Endothelial cell of hepatic sinusoid (primary cell): Measurements from ENCODE around the gene MCAM.

Experiments
- in situ Hi-C: cut with HindIII; loops from 2 replicates; pipeline ENCODE4 v1.10.0; 2017; ENCODE audit warnings: low sequenced_read_pairs

The MCAM gene, protein sequence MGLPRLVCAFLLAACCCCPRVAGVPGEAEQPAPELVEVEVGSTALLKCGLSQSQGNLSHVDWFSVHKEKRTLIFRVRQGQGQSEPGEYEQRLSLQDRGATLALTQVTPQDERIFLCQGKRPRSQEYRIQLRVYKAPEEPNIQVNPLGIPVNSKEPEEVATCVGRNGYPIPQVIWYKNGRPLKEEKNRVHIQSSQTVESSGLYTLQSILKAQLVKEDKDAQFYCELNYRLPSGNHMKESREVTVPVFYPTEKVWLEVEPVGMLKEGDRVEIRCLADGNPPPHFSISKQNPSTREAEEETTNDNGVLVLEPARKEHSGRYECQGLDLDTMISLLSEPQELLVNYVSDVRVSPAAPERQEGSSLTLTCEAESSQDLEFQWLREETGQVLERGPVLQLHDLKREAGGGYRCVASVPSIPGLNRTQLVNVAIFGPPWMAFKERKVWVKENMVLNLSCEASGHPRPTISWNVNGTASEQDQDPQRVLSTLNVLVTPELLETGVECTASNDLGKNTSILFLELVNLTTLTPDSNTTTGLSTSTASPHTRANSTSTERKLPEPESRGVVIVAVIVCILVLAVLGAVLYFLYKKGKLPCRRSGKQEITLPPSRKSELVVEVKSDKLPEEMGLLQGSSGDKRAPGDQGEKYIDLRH

DNA sequence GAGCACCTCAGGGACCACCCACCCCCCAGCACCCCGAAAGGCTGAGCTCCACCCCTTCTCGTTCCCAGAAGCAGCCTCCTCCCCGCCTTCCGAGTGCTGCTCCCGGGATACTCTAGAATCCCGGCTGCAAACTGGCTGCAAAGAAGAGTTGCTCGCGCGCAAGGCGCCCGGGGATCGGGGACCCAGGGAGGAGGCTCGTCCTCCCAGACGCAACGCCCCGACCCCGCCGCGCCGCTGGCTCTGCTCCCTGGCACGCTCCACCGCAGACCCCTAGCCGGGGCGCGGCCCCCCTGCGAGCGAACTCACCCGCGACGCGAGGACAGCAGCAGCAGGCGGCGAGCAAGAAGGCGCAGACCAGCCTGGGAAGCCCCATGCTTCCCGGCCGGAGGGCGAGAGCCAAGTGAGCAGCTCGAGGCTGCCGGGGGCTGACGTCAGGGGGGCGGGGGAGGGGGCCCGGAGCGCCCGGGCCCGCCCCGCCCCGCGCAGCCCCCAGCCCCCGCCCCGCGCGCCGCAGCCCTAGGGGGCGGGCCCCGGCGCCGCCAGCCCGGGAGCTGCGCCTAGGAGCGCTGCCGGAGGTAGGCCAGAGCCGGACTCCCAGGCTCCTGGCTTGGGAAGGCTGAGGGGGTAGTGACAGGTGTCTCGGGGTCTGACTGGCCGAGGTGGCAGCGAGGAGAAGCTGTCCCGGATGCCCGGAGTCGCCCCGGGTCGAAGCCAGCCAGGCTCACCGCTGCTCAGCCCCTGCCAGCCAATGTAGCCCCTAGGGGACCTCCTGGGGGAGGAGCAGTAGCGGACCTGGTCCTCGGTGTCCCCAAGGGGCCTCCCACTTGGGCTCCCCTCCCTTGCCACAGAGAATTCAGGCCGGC is at the start of gene MCAM:
Gene MCAM, minus strand, starts transcription at position 402 of the 863 bp plus-strand sequence. Its CDS starts 29 bp downstream, at position 373.
- in situ Hi-C loops, result no loop called here

DNA sequence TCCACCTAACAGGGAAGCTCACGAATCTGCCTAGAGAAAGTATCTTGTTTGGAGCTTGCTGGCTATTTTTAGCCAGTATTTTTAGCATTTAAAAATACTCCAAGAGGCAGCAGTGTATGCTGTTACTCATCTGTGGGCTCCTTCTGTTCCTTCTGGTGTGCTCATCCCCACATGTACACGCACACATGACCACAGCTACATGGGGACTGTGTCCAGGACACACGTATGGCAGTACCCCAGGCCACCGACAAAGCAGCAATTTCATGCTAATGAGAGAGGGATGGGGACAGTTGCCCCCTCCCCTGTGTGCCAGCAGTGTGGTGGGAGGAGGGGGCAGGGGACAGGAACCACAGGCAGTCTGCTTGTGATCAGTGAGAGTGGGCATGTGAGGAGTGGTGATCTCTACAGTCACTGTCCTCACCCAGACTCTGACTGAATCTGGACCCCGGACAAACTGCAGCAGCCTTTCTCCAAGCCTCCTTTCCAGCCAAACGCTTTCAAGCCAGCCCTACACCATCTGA is 48.2 kb upstream of the MCAM start:
- in situ Hi-C loops, result loop anchor here (10.0 to 25.0 kb wide), 2 partner anchors 60 to 247 kb away; partner anchors contain the start of gene THY1

DNA sequence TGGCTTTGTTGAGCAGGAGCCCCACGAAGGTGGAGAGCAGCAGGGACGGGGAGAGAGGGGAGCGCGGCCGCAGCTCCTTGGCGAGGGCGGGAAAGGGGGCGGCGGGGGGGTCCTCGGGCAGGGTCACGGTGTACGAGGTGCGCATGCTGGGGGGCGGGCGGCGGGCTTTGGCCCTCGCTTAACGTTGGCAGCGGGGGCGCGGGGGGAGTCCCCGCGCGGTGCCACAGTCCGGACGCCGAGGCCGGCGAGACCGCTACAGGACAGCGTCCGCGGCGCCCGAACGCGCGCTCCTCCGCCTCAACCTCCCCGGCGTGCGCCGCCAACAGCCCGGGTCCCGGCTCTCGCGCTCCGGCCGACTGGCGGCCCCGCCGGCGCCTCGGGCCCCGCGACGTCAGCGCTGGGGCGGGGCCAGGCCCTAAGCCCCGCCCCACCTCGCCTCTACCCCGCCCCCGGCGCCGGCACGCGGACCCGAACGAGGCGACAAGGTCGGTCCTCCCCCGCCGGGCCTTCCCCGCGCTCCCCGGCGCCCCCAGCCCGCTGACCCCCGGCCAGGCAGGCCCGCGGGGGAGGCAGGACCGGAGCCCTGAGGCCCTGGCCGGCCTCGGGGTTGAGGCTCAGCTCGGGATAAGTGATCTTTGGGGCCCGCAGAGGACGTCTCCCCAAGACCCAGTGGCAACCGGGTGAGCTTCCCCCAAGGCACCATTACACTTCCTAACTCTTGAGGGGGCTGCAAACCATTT is 47.1 kb upstream of the MCAM start:
- in situ Hi-C loops, result loop anchor here (5.0 to 25.0 kb wide), 3 partner anchors 61 to 248 kb away; partner anchors contain the start of gene THY1

DNA sequence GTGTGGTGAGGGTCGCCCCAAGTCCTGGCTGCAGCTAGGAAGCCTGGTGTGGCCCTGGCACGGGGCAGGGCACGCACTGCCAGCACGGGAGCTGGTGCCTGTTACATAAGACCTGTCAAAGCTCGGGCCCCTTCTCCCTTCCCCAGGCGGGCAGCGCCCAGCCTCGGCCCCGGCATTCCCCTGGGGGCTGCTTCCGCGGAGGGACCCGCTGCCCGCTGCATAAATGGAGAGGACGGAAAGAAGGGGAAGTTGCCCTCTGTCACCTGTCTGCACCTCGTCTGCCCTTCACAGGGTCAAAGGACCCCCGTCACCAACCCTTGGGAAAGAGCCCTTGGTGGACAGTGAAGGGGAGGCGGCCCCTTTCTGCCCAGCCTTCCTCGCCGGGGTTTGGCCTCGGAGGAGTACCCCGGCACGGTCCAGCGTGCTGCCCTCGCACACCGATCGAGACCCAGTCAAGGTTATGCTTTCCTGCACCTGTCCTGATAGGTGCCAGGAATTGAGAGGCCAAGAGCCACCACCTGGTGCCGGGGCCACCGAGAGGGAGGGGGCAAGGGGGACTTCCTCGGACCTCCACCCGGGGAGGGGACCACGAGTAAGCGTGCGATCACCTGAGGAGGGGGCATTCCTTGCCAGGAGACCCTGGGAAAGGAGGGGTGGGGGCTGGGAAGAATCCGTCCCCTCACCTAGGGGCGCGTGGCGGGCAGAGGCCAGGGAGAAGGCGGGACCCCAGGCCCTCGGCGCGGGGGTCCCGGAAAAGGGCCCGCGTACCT is 46.3 kb upstream of the MCAM start:
- in situ Hi-C loops, result loop anchor here (5.0 to 25.0 kb wide), 3 partner anchors 62 to 249 kb away; partner anchors contain the start of gene THY1

DNA sequence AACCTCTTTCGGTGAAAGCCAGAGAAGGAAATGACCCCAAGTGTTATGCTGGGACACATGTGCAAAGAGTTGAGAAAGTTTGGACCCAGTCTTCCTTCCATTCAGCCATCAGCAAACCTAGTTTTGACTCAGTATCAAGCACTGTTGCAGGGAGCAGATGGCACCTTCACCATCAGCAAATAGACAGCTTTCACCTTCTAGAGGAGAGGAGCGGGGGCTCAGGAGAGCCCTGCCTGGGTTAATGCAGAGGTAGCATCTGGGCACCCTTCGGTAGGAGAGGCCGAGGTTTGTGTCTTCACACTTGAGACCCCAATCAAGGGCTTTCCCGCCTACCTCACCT is 45.8 kb upstream of the MCAM start:
- in situ Hi-C loops, result loop anchor here (5.0 to 25.0 kb wide), 3 partner anchors 62 to 250 kb away; partner anchors contain the start of gene THY1

DNA sequence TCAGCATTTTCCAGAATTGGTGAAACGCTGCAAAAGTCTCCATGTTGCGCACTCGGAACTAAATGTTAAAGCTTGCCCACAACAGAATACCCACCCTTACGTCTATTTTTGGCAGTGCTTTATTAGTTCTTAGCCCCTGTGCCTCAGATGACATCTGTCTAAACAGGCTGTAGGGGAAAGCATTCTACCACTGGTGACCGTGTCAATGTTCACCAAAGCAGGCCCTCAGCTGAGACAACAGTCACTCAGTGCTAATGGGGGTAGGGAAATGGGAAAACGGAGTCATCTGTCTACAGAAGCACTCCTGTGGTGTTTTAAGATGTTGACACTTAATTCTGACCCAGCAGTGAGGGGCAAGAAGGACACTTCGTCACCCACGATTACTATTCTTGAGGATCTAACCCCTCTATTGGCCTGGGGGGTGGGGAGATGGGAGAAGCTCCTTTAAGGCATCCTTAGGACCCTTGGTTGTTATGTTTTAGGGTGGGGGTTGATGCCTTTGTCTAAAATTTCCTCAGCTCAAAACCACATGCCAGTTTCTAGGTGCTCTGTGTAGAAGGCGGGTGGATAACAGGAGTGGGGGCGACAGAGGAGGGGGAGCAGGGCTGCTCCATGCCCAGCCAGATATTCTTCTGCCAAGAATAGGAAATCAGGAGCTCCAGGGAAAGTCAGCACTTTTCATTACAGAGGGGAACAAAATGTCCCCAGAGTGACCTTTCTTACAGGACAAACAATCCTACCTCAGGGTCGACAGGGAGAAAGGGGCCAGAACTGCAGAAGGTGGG is 45.2 kb upstream of the MCAM start:
- in situ Hi-C loops, result loop anchor here (5.0 to 25.0 kb wide), 3 partner anchors 63 to 250 kb away; partner anchors contain the start of gene THY1

DNA sequence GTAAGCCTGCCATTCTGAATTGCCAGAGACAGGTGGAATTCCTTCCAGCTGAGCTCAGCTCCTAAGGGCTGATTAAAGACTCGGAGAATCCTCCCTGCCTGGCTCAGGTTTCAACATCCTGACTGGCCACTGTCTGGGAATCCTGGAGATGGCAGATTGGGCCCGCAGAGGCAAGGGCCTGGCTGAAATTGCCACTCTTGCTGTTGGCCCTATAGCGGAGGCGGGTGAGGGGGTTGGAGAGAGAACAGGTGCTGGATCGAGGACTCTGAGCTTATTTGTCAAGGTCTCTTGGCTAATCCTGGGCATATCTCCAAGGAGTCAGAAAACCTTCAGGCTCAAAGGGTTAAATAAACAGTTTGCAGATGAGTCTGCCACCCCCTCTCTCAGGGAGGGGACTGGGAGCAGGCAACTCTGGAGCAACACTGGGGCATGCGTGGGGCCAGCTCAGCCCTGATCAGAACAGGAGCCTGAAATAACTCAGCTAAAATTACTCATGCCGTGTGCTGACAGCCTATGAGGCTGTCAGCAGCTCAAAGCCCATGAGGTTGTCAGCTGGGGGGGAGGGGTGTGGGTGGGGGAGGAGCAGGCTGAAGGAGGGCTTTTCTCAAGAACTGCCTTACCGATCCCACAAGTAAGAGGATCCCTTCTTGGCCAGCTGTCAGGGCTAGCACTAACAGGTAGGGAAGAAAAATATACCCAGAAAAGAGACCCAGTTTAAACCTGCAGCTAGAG is 44.3 kb upstream of the MCAM start:
- in situ Hi-C loops, result loop anchor here (5.0 to 25.0 kb wide), 3 partner anchors 64 to 251 kb away; partner anchors contain the start of gene THY1

DNA sequence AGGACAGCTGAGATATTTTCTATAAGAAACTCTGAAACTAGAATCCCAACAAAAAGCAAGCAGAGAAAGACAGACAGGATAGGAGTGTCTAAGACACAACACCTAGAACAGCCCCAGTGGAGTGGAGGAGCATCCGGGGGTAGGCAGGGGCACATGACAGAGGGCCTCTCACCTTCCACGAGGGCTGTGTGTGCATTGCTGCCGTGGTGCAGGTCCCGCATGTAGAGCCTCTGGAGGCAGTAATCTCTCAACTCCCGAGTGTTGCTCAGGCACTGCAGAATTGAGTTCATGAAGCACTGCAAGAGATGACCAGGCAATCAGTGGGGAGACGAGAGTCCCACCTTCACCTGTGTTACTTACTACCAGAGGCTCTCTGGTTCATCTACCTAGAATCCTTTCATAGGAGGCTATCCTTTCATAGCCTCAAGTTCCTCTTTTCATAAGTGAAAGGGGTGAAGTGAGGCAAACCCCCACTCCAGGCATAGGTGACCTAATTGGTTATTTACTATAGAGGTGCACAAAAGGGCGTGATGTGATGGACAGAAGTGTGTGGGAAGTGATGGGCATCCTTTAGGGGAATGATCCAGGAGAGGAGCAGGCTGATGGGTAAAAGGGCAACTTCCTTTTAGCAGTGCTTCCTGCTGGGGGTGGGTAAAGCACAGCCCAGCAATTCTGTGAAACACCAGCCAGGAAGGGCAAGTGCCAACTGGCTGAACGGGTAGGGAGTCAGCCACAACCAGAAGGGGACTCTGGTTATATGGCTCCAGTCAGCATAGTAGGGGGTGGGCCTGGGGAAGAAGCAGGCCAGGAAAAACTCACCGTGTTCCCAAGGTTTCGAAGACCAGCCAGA is 42.7 kb upstream of the MCAM start:
- in situ Hi-C loops, result loop anchor here (5.0 to 25.0 kb wide), 3 partner anchors 65 to 253 kb away; partner anchors contain the start of gene THY1

DNA sequence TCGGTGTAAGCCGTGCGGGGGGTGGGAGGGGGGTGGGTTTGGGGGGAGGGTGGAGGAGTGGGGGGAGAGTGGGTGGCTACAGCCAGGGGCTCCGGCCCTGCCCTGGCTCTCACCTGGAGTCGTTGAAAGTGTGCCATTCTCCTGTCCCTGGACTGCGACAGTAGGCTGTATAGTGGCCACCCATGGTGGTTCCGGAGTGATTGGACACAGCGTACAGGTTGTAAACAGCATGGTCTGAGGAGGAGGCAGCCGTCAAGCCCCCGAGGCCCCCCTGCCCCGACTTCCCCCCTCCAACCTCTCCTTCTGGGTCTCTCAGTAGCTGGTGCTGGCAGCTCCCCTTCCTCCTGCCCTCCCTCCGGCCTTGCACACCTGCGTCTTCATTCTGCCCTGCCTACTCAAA is 40.1 kb upstream of the MCAM start:
- in situ Hi-C loops, result loop anchor here (25.0 kb wide), 1 partner anchor 255 kb away; no protein-coding TSS in a partner anchor

DNA sequence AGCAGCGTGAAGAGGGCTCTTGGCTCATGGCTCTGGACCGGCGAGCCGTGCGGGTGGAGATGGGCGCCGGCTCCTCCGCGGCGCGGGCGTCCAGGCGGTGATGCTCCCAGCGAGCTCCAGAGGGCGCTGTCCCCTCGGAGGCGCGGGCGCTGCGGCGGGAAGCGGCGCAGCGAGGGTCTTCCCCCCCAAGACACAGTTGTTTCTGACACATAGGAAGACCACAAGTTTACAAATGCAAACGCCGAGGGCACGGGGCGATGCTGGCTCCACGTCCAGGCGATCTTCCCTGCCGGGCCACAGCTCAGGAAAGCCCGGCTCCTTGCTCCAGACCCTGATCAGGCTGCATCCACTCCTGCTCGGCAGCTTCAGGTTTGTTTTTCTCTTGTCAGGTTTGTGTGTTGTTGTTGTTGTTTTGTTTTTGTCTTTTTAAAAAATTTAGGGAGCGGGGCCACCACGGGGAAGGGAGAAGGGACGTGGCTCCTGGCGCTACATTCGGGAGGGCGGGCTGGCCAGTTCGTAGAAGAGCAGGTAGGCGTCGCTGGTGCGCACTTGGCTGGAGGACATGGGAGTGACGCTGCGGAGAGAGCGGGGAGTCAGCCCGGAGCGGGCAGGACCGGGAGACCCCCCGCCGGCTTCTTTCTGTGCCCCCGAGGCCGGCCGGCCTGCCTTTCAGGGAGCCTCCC is 39.6 kb upstream of the MCAM start:
- in situ Hi-C loops, result loop anchor here (25.0 kb wide), 1 partner anchor 256 kb away; no protein-coding TSS in a partner anchor

DNA sequence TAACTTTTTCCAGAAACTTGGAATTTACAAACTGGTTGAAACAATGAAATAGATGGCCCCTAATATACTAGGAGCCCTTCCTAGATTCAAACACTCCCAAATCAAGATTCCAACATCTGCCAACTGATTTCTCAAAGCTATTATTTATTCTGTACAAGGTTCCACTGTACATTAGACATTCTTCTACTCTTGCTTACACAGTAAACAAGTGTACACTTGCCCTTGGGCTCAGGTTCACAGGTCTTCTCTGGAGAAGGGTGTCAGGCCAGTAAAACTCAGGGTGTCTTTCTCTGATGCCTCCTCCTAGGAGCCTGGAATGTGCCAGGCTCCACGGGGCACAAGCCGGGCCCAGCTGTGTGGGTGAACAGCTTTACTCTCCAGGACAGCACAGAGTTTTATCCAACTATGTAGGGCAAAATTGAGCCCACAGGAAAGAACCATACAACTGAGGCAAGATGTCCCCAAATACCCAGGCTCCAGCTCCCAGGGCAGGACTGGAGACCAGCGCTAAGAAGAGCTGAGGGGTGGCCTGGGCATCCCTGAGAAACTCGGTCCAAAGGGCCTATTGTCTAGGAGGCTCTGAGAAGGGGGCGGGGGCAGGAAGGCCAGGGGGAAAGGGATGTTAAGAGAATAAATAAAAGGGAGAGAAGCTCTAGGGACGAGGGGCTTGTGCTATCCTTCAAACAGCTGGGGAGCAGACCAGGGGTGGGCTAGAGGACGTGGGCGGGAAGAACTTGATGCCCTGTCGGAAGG is 38.3 kb upstream of the MCAM start:
- in situ Hi-C loops, result loop anchor here (25.0 kb wide), 1 partner anchor 257 kb away; no protein-coding TSS in a partner anchor

DNA sequence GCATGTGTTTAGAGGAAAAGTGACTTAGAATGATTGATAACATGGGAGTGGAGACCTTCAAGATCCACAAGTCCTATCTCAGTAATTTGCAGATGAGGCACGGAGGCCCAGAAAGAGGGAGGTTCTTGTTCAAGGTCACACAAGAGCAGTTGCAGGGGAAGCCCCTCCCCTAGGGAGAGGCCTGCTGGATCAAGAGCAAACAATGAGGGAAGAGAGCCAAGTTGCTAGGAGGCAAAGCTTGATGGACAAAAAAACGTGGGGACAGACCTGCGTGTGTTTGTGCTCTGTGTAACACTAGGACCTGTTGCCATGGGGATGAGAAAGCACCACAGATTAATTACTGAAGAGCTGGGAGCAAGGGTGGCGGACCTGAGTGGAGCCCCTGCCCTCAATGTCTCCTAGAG is 35.9 kb upstream of the MCAM start:
- in situ Hi-C loops, result loop anchor here (25.0 kb wide), 1 partner anchor 259 kb away; no protein-coding TSS in a partner anchor

DNA sequence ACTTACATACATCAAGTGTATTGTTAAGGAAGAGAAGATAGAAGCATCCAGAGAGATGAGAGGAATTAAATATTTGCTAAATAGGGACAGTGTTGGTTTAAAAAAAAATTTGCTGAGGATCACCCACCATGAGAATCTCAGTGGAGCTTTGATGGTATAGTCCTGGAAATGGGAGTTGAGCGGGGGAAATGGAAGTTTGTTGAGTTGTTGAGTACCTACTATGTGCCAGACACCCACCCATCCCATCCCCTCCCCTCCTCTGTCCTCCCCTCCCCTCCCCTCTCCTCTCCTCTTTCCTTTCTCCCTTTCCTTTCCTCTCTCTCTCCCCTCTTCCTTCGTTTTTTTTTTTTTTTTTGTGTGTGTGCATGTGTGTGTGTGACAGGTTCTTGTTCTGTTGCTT is 34.3 kb upstream of the MCAM start:
- in situ Hi-C loops, result loop anchor here (25.0 kb wide), 1 partner anchor 261 kb away; no protein-coding TSS in a partner anchor

DNA sequence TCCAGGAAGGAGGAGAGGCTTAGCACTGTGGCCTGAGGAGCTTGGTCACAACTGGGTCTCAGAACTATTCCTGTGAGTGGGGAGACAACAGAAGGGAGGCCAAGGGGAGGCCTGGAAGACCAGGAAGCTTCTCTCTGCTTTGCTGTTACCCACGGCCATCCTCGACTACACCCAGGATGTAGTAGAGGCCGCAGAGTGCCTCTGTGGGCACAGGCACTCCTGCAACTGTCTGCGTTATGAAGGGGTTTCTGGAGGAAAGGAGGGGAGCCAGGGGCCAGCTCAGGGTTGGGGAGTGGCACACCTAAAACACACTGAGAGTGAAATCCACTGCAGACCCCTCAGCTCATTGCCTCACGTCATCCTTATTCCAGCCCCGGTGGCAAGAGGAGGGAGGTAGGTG is 33.4 kb upstream of the MCAM start:
- in situ Hi-C loops, result loop anchor here (25.0 kb wide), 1 partner anchor 262 kb away; no protein-coding TSS in a partner anchor

DNA sequence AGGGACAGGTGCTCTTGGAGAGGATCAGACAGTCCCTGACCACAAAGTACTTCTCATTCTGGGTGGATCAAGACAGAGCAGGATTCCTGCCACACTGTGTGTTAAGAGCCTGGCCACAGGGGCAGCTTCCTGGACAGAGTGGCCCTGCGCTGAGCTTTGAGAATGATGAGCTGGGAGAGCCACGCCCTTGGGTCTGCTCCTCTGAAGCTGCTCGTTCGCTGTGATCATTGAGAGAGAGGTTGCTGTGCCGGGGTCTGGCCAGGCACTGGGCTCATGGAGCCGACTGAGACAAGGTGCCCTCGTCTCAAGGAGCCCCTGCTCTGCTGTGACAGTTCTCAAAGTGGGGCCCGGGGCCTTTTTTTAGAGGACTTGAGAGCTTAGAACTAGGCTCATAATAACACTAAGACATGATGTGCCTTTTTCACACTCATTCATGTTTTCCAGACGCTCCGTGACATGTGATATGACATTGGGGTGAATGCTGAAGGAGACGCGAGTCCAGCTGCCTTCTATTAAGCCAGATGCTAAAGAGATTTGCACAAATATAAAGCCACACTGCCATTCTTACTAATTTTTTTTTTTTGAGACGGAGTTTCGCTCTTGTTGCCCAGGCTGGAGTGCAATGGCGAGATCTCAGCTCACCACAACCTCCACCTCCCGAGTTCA is 31.1 kb upstream of the MCAM start:
- in situ Hi-C loops, result no loop called here
